ENCODE results near the gene SPRED1. TPM values are rescaled to one million over a fixed set of nuclear protein-coding genes. Genes with fewer than 3 reads are reported as not detected.

The SPRED1 gene
- total and polyA plus RNA-seq, 2 of the 13 experiments (the other 11 are each of a cell fraction or from before 2014, with no cell fraction given) = 3.8 to 9.6 TPM

DNA sequence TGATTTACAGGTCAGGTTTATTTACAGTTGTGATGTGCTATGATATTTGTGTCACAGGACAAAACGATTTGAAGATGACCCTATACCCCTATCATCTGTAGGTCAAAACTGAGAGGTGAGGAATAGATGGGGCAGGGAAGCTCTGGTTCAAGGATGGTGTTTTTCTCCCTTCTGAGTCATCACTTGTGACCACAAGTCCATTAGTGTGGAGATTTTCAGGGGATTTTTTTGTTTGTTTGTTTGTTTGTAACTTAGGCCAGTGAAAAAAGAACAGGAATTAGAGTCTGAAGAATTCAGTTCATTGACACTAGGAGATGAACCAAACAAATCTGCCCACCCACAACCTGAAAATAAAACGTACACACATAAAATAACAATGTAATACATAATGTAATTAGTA is 138.6 kb downstream of the SPRED1 start:
- H3K27ac ChIP-seq (ENCODE audit: extremely low read length, insufficient read depth, low read length) = no peak overlapping the region
- H4K20me1 ChIP-seq (ENCODE audit: insufficient read depth, low read length) = no peaks in the 10 kb centered on the region
- intact Hi-C loops (cut with micrococcal nuclease; ENCODE audit: unreplicated experiment) = no loop called here
- no peaks in the 10 kb centered on the region for H3K79me2 ChIP-seq (ENCODE audit: insufficient read depth, low read length)
- no peaks in the 10 kb centered on the region for H3K9me3 ChIP-seq (ENCODE audit: low read length)
- in situ Hi-C loops (cut with HindIII; ENCODE audit: extremely low pct_ligation_motif_present, low pct_unique_long_range_greater_than_20kb) = loop anchor here (10.0 kb wide), 1 partner anchor 396 kb away; no protein-coding TSS in a partner anchor
- H3K27me3 ChIP-seq (ENCODE audit: control insufficient read depth in 1 of 2, insufficient read depth in 2 of 2, low read length in 2 of 2) = no peaks in the 10 kb centered on the region; a peak in 1 of 5 replicates
- no peak overlapping the region for H2AFZ ChIP-seq (ENCODE audit: low read length)
- ChIA-PET CTCF (ENCODE audit: low intra/inter-chr PET ratio, low total read pairs) (interaction anchor here (3.2 kb wide), 1 partner anchor 388 kb away, joined by 38 read pairs; no protein-coding TSS in a partner anchor), POLR2A (no interaction called here)
- WGBS (ENCODE audit: low lambda C conversion rate) = 0% methylated on average over 2 of the region's 2 CpGs
- no peak for ATAC-seq
- H3K4me3 ChIP-seq (replicated peaks in 1 of 3; ENCODE audit: insufficient read depth in 1 of 3, low read depth in 2 of 3, low read length in 3 of 3) = no peak overlapping the region
- H3K4me2 ChIP-seq (ENCODE audit: low read depth, low read length) = no peak overlapping the region
- no peaks in the 10 kb centered on the region for H3K36me3 ChIP-seq (replicated peaks in 1 of 2; ENCODE audit: control insufficient read depth in 1 of 2, insufficient read depth in 2 of 2, low read length in 2 of 2)
- no peak overlapping the region for H3K9ac ChIP-seq (ENCODE audit: insufficient read depth, low read depth, low read length)
- no peak for DNase-seq (ENCODE audit: low spot score)
- BruUV-seq (replicated peaks) = no TSS peak
- H3K4me1 ChIP-seq (ENCODE audit: insufficient read depth, low read length) = no peaks in the 10 kb centered on the region
- no peak for FAIRE-seq
- TF ChIP-seq, protein P1, sequence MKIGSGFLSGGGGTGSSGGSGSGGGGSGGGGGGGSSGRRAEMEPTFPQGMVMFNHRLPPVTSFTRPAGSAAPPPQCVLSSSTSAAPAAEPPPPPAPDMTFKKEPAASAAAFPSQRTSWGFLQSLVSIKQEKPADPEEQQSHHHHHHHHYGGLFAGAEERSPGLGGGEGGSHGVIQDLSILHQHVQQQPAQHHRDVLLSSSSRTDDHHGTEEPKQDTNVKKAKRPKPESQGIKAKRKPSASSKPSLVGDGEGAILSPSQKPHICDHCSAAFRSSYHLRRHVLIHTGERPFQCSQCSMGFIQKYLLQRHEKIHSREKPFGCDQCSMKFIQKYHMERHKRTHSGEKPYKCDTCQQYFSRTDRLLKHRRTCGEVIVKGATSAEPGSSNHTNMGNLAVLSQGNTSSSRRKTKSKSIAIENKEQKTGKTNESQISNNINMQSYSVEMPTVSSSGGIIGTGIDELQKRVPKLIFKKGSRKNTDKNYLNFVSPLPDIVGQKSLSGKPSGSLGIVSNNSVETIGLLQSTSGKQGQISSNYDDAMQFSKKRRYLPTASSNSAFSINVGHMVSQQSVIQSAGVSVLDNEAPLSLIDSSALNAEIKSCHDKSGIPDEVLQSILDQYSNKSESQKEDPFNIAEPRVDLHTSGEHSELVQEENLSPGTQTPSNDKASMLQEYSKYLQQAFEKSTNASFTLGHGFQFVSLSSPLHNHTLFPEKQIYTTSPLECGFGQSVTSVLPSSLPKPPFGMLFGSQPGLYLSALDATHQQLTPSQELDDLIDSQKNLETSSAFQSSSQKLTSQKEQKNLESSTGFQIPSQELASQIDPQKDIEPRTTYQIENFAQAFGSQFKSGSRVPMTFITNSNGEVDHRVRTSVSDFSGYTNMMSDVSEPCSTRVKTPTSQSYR (CRISPR knock-in tag; IDR thresholded peaks at IDR 0.05; ENCODE audit: borderline replicate concordance) = no peak
- TF ChIP-seq SPEN (CRISPR knock-in tag; IDR thresholded peaks at IDR 0.05; ENCODE audit: low read depth) = no peak
- TF ChIP-seq, protein P2, sequence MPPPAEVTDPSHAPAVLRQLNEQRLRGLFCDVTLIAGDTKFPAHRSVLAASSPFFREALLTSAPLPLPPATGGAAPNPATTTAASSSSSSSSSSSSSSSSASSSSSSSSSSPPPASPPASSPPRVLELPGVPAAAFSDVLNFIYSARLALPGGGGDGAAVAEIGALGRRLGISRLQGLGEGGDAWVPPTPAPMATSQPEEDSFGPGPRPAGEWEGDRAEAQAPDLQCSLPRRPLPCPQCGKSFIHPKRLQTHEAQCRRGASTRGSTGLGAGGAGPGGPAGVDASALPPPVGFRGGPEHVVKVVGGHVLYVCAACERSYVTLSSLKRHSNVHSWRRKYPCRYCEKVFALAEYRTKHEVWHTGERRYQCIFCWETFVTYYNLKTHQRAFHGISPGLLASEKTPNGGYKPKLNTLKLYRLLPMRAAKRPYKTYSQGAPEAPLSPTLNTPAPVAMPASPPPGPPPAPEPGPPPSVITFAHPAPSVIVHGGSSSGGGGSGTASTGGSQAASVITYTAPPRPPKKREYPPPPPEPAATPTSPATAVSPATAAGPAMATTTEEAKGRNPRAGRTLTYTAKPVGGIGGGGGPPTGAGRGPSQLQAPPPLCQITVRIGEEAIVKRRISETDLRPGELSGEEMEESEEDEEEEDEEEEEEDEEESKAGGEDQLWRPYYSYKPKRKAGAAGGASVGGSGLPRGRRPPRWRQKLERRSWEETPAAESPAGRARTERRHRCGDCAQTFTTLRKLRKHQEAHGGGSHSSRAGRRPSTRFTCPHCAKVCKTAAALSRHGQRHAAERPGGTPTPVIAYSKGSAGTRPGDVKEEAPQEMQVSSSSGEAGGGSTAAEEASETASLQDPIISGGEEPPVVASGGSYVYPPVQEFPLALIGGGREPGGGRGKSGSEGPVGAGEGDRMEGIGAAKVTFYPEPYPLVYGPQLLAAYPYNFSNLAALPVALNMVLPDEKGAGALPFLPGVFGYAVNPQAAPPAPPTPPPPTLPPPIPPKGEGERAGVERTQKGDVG (CRISPR knock-in tag; IDR thresholded peaks at IDR 0.05; ENCODE audit: borderline replicate concordance) = no peak
- no peak for TF ChIP-seq ZXDC (CRISPR knock-in tag; IDR thresholded peaks at IDR 0.05)
- no peak for TF ChIP-seq TSC22D2 (CRISPR knock-in tag; IDR thresholded peaks at IDR 0.05; ENCODE audit: borderline replicate concordance)
- no peak for TF ChIP-seq ZNF569 (CRISPR knock-in tag; IDR thresholded peaks at IDR 0.05; ENCODE audit: borderline replicate concordance)
- TF ChIP-seq PPARG (CRISPR knock-in tag; conservative IDR thresholded peaks at IDR 0.05) = no peak
- TF ChIP-seq, protein P3, sequence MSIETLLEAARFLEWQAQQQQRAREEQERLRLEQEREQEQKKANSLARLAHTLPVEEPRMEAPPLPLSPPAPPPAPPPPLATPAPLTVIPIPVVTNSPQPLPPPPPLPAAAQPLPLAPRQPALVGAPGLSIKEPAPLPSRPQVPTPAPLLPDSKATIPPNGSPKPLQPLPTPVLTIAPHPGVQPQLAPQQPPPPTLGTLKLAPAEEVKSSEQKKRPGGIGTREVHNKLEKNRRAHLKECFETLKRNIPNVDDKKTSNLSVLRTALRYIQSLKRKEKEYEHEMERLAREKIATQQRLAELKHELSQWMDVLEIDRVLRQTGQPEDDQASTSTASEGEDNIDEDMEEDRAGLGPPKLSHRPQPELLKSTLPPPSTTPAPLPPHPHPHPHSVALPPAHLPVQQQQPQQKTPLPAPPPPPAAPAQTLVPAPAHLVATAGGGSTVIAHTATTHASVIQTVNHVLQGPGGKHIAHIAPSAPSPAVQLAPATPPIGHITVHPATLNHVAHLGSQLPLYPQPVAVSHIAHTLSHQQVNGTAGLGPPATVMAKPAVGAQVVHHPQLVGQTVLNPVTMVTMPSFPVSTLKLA (IDR thresholded peaks at IDR 0.05) = no peak
- TF ChIP-seq, protein P4, sequence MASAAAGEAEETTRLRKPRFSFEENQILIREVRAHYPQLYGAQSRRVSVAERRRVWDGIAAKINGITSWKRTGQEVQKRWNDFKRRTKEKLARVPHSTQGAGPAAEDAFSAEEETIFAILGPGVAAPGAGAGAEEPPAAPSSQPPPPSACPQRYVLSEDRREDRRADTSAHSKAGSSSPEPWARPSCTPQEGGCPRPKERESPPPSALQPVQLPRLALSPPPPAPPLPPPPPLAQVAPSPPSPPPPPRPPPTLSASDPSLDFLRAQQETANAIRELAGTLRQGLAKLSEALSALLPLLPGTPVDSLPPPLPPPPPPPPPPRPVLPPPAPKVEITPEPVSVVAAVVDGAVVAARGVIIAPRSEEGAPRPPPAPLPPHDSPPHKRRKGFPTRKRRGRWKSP (CRISPR knock-in tag; IDR thresholded peaks at IDR 0.05) = no peak
- TF ChIP-seq EP300 (IDR thresholded peaks at IDR 0.05; ENCODE audit: low read depth in 2 of 2, low read length in 2 of 2) = no peak
- TF ChIP-seq EP300 (CRISPR knock-in tag; IDR thresholded peaks at IDR 0.05; ENCODE audit: borderline replicate concordance) = no peak
- no peak for TF ChIP-seq SIN3A (IDR thresholded peaks at IDR 0.05; ENCODE audit: borderline replicate concordance, low read depth, low read length)

Data from HepG2 (cell line).